IPS-18c (cell line): ENCODE results near the gene GTPBP4.
"Not testable (repeated sequence)": the region's sequence is repeated elsewhere in the genome, so short reads cannot be mapped to it uniquely, and the experiment has no call there.

Source experiments
- H3K4me3 ChIP-seq: 2 replicates; pipeline ENCODE4 v1.7.0; 2013; ENCODE audit warnings: low read depth, mild to moderate bottlenecking, low read length, moderate library complexity; ENCODE audit not compliant: insufficient read depth
- H3K9me3 ChIP-seq: one replicate; pipeline ENCODE4 v1.6.1; 2013; ENCODE audit warnings: mild to moderate bottlenecking, low read length, moderate library complexity; ENCODE audit not compliant: control insufficient read depth, insufficient read depth

The GTPBP4 gene

DNA sequence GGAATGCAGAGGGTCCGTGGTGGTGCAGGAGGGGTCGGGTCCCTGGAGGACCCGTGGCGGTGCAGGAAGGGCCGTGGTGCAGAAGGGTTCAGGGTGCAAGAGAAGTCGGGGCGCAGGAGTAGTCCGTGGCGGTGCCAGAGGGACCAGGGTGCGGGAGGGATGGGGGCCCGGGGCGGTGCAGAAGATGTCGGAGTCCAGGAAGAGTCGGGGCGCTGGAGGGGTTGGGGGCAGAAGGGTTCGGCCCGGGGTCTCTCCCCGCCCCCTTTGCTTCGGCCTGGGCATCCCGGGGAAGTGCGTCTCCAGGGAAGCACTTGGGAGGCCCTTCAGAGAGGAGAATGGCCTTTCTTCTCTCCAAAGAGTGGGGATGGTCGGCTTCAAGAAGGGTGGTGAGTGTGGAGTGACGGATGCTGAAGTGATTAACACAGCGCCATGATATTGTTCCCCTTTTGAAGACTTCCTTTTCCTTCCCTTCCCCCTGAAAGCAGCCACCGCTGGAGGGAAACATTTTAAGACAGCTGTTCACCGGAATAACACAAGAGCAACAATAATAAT lies 68.9 kb downstream of the GTPBP4 start:
- H3K4me3 ChIP-seq, result peak overlapping the region; percentile 97
- no peaks in the 10 kb centered on the region for H3K9me3 ChIP-seq

DNA sequence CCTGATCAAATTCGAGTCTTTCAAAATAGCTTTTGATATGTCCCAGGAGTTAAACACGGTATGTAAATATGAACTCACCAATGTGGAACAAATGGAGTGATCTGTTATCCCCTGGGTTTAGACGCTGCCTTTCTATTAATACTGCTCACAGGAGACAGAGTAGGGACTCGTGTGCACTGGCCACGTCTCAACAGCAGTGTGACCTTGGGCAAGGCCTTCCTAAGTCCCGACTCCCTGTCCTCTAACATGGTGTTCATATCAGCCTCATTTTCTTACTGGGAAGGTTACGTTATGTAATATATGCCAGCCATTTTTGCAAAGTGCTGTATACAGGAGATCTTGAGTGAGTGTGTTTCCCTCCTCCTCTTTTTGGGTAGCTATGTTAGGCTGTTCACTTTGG lies 69.8 kb downstream of the GTPBP4 start:
- H3K9me3 ChIP-seq, result no peaks in the 10 kb centered on the region
- no peak overlapping the region for H3K4me3 ChIP-seq

DNA sequence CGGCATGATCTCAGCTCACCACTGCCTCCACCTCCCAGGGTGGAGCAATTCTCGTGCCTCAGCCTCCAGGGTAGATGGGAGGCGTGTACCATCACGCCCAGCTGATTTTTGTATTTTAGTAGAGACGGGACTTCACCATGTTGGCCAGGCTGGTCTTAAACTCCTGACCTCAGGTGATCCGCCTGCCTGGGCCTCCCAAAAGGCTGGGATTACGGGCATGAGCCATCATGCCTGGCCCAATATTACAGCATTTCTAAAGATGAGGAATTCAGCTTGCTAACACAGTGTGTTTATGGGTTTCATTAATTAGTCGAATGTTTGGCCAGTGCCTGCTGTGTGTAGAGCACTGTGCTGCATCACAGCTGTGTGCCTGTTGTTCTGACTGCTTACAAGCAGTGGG lies 71.7 kb downstream of the GTPBP4 start:
- no peak overlapping the region for H3K4me3 ChIP-seq

DNA sequence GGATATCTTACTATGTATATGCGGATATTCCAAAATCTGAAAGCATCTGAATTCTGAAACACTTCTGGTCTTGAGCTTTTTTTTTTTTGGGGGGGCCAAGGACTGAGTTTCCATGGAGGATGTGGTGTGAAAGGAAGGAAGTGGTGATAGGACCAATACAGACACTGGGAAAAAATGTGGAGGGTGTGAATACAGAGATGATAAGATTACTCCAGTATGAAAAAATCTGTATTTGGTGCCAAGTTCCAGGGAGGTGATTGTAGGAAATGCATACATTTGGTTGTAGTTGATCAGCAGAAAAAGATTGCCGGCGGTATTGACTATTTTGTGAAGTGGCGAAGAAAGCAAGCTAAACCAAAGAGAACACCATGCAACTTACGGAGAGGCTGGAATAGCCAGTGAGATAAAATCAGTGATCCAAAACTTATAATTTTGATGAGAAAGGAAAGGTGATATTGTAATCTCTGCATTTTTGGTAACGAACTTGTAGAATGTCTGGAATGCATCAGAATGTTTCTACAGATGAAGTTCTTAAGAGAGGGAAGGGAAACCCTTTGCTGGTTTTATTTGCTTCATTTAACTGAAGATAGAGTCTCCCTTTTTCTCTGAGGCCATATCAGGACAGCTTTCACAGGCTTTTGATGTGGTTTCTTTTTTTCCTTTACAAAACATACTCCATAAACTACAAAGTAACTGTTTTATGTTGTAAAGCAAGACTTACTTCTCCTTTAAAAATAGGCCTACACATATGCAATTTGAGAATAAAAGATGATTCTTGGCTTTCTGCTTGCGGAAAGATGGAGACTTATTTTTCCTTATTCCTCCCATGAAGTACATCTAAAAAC lies 73.9 kb downstream of the GTPBP4 start:
- H3K4me3 ChIP-seq, result no peak overlapping the region
- no peaks in the 10 kb centered on the region for H3K9me3 ChIP-seq

More for the DNA sequence above, 71.7 kb downstream of the GTPBP4 start:
- H3K9me3 ChIP-seq, result no peaks in the 10 kb centered on the region

DNA sequence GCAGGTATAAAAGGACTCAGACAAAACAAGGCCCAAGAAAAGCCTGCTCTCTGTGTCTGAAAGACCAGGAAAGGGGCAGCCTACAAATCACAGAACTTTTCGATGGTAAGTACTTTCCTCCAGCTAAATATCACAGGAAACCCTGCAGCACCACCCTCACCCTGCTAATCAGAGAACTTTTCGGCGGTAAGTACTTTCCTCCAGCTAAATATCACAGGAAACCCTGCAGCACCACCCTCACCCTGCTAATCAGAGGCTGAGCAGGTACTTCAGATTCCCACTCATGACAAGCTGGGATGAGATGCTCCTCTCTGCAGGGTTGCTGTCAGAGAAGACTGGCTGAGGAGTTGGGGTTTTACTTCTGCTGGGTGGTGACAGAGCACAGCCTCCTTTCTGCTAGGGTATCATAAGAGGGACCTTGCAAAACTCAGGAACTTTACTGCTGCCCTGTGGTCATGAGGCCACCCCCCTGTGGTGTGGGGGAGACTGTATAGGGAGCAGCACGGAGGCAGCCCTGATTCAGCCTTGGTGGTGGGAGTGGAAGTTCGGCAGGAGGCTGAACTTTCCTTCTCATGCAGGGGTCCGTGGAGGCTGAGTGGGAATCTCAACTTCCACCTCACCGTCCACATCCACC lies 75.1 kb downstream of the GTPBP4 start:
- no peak overlapping the region; the same call in 1 of the 2 replicates for H3K4me3 ChIP-seq
- H3K9me3 ChIP-seq, result no peaks in the 10 kb centered on the region

DNA sequence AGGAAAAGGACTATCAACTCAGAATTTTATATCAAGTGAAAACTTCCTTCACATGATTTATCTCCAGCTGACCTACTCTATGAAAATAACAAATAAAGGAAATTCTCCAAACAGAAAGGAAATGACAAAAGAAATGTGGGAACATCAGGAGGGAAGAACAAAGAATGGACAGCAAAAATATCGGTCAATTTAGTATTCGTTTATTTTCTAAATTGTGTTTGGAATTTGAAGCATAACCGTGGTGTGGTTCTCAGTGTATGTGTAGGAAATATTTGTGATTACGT lies 76.7 kb downstream of the GTPBP4 start:
- H3K9me3 ChIP-seq, result no peaks in the 10 kb centered on the region

DNA sequence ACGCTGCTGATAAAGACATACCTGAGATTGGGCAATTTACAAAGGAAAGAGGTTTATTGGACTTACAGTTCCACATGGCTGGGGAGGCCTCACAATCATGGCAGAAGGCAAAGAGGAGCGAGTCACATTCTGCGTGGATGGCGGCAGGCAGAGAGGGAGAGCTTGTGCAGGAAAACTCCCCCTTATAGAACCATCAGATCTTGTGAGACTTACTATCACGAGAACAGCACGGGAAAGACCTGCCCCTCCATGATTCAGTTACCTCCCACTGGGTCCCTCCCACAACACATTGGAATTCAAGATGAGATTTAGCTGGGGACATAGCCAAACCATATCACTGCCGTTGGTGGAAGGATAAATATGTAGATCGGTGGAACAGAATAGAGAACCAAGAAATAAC lies 78.5 kb downstream of the GTPBP4 start:
- not testable (repeated sequence) for H3K4me3 ChIP-seq, H3K9me3 ChIP-seq

More for the DNA sequence above, 76.7 kb downstream of the GTPBP4 start:
- no peak overlapping the region for H3K4me3 ChIP-seq

DNA sequence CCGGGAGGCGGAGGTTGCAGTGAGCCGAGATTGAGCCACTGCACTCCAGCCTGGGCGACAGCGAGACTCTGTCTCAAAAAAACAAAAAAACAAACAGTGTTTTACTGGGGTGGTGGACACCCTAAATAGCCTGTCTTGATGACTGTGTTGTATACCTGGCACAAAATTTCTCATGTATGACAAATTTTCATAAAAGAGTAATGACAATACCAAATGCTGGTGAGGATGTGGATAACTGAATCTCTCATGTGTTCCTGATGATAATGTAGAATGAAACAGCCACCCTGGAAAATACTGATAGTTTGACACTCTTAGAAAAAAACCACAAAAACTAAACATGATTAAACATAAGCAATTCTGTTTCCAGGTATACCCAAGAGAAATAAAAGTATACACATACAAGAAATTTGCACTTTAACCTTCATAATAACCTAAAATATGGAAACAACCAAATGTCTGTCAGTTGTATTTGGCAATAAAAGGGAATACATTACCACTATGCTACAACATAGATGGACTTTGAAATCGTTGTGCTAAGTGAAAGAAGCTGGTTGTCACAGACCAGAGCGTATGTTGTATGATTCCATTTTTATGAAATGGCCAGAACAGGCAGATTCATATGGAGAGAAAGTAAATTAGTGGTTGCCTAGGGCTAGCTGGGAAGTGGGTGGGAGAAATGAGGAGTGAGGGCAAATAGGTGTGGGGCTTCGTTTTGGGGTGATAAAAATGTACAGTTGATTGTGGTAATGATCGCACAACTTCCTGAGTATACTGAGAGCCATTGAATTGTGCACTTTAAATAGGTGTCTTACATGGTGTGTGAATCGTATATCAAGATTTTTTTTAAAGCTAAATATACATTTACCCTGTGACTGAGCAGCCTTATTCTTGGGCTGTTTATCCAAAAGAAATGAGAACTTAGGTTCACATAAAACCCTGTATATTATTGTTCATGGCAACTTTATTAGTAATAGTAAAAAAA lies 80.4 kb downstream of the GTPBP4 start:
- Histone ChIP-seq H3K4me3 (no peak overlapping the region), H3K9me3 (no peaks in the 10 kb centered on the region)
